Measurements from ENCODE around the gene SLC15A3. TPM values are rescaled to one million over a fixed set of nuclear protein-coding genes. Genes with fewer than 3 reads are reported as not detected.

The SLC15A3 gene
- total RNA-seq, 4 donors from 2014 or later = 8.1 to 18.9 (median 12.6) TPM

GRCh38 chr11:60966890-60967289 is 14.9 kb upstream of the SLC15A3 start:
- Histone ChIP-seq H3K4me1 (no peaks in the 10 kb centered on the region), H3K36me3 (no peaks in the 10 kb centered on the region), H3K4me3 (no peak overlapping the region), H3K27me3 (peaks cover 3% of the 10 kb centered on the region), H3K9me3 (no peaks in the 10 kb centered on the region), H3K27ac (no peak overlapping the region)
- 72% methylated on average over 4 of the region's 4 CpGs; no CpG with 5 or more reads in 1 of the 2 donors for WGBS, 2 donors (ENCODE audit: low coverage in 1 of 2)
- intact Hi-C loops (cut with DNase I; ENCODE audit: low total_unique reads) = no loop called here
- TF ChIP-seq, protein P1, sequence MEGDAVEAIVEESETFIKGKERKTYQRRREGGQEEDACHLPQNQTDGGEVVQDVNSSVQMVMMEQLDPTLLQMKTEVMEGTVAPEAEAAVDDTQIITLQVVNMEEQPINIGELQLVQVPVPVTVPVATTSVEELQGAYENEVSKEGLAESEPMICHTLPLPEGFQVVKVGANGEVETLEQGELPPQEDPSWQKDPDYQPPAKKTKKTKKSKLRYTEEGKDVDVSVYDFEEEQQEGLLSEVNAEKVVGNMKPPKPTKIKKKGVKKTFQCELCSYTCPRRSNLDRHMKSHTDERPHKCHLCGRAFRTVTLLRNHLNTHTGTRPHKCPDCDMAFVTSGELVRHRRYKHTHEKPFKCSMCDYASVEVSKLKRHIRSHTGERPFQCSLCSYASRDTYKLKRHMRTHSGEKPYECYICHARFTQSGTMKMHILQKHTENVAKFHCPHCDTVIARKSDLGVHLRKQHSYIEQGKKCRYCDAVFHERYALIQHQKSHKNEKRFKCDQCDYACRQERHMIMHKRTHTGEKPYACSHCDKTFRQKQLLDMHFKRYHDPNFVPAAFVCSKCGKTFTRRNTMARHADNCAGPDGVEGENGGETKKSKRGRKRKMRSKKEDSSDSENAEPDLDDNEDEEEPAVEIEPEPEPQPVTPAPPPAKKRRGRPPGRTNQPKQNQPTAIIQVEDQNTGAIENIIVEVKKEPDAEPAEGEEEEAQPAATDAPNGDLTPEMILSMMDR (IDR thresholded peaks at IDR 0.05) = no peak
- TF ChIP-seq POLR2AphosphoS5 (IDR thresholded peaks at IDR 0.05) (no peak), EP300 (IDR thresholded peaks at IDR 0.05; ENCODE audit: low read depth) (no peak), POLR2A (IDR thresholded peaks at IDR 0.05) (no peak)
- DNase-seq = no peak
- in situ Hi-C loops (cut with MboI; ENCODE audit: low pct_ligation_motif_present in 1 of 4, low pct_unique_long_range_greater_than_20kb in 1 of 4, low sequenced_read_pairs in 3 of 4) = loop anchor here in 1 of 4 donors (10.0 kb wide), 1 partner anchor 158 kb away; no protein-coding TSS in a partner anchor

DNA sequence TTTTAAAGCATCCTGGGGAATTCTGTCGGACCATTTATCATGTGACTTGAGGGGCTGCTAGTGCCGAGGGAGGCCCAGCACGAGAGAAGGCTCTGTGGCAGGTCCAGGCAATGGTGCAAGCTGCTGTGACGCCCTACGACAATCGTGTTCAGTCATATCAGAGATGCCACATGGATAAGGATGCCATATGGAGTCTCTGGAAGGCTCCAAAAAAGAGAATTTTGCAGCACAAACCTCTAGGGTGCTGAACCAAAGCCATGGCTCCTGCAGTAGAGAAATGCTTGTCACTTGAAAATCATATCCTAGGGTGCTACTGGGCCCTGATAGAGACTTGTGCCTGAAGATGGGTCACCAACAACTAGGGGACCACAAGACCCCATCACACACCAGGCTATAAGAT is 12.8 kb upstream of the SLC15A3 start:
- no peaks in the 10 kb centered on the region for H3K9me3 ChIP-seq
- 83% methylated on average over 6 of the region's 6 CpGs; no CpG with 5 or more reads in 1 of the 2 donors for WGBS, 2 donors (ENCODE audit: low coverage in 1 of 2)
- TF ChIP-seq POLR2AphosphoS5 (IDR thresholded peaks at IDR 0.05) (no peak), EP300 (IDR thresholded peaks at IDR 0.05; ENCODE audit: low read depth) (no peak), POLR2A (IDR thresholded peaks at IDR 0.05) (no peak)
- TF ChIP-seq, protein P1 (IDR thresholded peaks at IDR 0.05) = no peak
- no peaks in the 10 kb centered on the region for H3K36me3 ChIP-seq
- in situ Hi-C loops (cut with MboI; ENCODE audit: low pct_ligation_motif_present in 1 of 4, low pct_unique_long_range_greater_than_20kb in 1 of 4, low sequenced_read_pairs in 3 of 4) = loop anchor here in 1 of 4 donors (10.0 kb wide), 1 partner anchor 160 kb away; no protein-coding TSS in a partner anchor
- no peak for DNase-seq
- H3K4me3 ChIP-seq = no peak overlapping the region
- no peaks in the 10 kb centered on the region for H3K4me1 ChIP-seq
- H3K27ac ChIP-seq = no peak overlapping the region
- no peaks in the 10 kb centered on the region for H3K27me3 ChIP-seq
- intact Hi-C loops (cut with DNase I; ENCODE audit: low total_unique reads) = no loop called here

- no peaks in the 10 kb centered on the region for H3K36me3 ChIP-seq
- in situ Hi-C loops (cut with MboI; ENCODE audit: low pct_ligation_motif_present in 1 of 4, low pct_unique_long_range_greater_than_20kb in 1 of 4, low sequenced_read_pairs in 3 of 4) = loop anchor here in 1 of 4 donors (10.0 kb wide), 1 partner anchor 164 kb away; no protein-coding TSS in a partner anchor
- DNase-seq = no peak
- no peaks in the 10 kb centered on the region for H3K4me1 ChIP-seq
- WGBS, 2 donors (ENCODE audit: low coverage in 1 of 2) = 85 to 95% methylated on average over 7 of the region's 7 CpGs
- no peak overlapping the region for H3K4me3 ChIP-seq
- H3K27ac ChIP-seq = no peak overlapping the region
- intact Hi-C loops (cut with DNase I; ENCODE audit: low total_unique reads) = no loop called here
- no peak for TF ChIP-seq EP300 (IDR thresholded peaks at IDR 0.05; ENCODE audit: low read depth)
- no peak for TF ChIP-seq POLR2A (IDR thresholded peaks at IDR 0.05)
- TF ChIP-seq, protein P1 (IDR thresholded peaks at IDR 0.05) = no peak
- no peak for TF ChIP-seq POLR2AphosphoS5 (IDR thresholded peaks at IDR 0.05)
- no peaks in the 10 kb centered on the region for H3K9me3 ChIP-seq
- no peaks in the 10 kb centered on the region for H3K27me3 ChIP-seq
Observed at GRCh38 chr11:60960405-60960804, 8.4 kb upstream of the SLC15A3 start.

GRCh38 chr11:60959431-60959830 is 7.5 kb upstream of the SLC15A3 start:
- WGBS, 2 donors (ENCODE audit: low coverage in 1 of 2) = 64 to 82% methylated on average over 6 of the region's 6 CpGs
- H3K9me3 ChIP-seq = no peaks in the 10 kb centered on the region
- TF ChIP-seq POLR2A (IDR thresholded peaks at IDR 0.05) = no peak
- no peak for TF ChIP-seq POLR2AphosphoS5 (IDR thresholded peaks at IDR 0.05)
- TF ChIP-seq, protein P1 (IDR thresholded peaks at IDR 0.05) = no peak
- no peak for TF ChIP-seq EP300 (IDR thresholded peaks at IDR 0.05; ENCODE audit: low read depth)
- H3K27ac ChIP-seq = no peak overlapping the region
- no peaks in the 10 kb centered on the region for H3K4me1 ChIP-seq
- intact Hi-C loops (cut with DNase I; ENCODE audit: low total_unique reads) = no loop called here
- no peaks in the 10 kb centered on the region for H3K27me3 ChIP-seq
- no peak overlapping the region for H3K4me3 ChIP-seq
- no peaks in the 10 kb centered on the region for H3K36me3 ChIP-seq
- no peak for DNase-seq
- in situ Hi-C loops (cut with MboI; ENCODE audit: low pct_ligation_motif_present in 1 of 4, low pct_unique_long_range_greater_than_20kb in 1 of 4, low sequenced_read_pairs in 3 of 4) = no loop called here
